ENCODE results near the gene NDEL1. TPM values are rescaled to one million over a fixed set of nuclear protein-coding genes. Genes with fewer than 3 reads are reported as not detected.

The NDEL1 gene
- total RNA-seq, 1 experiment from 2014 or later: 34.7 TPM

GRCh38 chr17:8387914-8388651 is 47.6 kb upstream of the NDEL1 start (continued):
- no peak for TF ChIP-seq FOXP4 (CRISPR knock-in tag; IDR thresholded peaks at IDR 0.05)
- no peak for TF ChIP-seq E2F4 (CRISPR knock-in tag; IDR thresholded peaks at IDR 0.05; ENCODE audit: borderline replicate concordance, low read depth)
- TF ChIP-seq TEAD4 (CRISPR knock-in tag; IDR thresholded peaks at IDR 0.05): no peak
- TF ChIP-seq USF1 (CRISPR knock-in tag; IDR thresholded peaks at IDR 0.05): no peak
- TF ChIP-seq IRF2 (CRISPR knock-in tag; IDR thresholded peaks at IDR 0.05; ENCODE audit: borderline replicate concordance, low read depth): no peak
- no peak for TF ChIP-seq ZSCAN18 (CRISPR knock-in tag; IDR thresholded peaks at IDR 0.05)
- TF ChIP-seq ERG (CRISPR knock-in tag; IDR thresholded peaks at IDR 0.05): no peak

GRCh38 chr17:8391711-8392110 is 44.0 kb upstream of the NDEL1 start:
- ATAC-seq: peak; percentile 23; the same call in 1 of the 2 replicates
- POLR2A ChIA-PET: interaction anchor here (0.6 kb wide), 1 partner anchor 940 kb away, joined by 5 read pairs; no protein-coding TSS in a partner anchor
- TF ChIP-seq SMAD3 (CRISPR knock-in tag; IDR thresholded peaks at IDR 0.05; ENCODE audit: borderline replicate concordance): no peak
- TF ChIP-seq ZBTB21 (CRISPR knock-in tag; IDR thresholded peaks at IDR 0.05; ENCODE audit: borderline replicate concordance): no peak
- TF ChIP-seq E2F5 (CRISPR knock-in tag; IDR thresholded peaks at IDR 0.05): no peak
- TF ChIP-seq NFATC4 (CRISPR knock-in tag; IDR thresholded peaks at IDR 0.05): no peak
- no peak for TF ChIP-seq AR (CRISPR knock-in tag; IDR thresholded peaks at IDR 0.05)
- TF ChIP-seq FOXJ3 (CRISPR knock-in tag; IDR thresholded peaks at IDR 0.05; ENCODE audit: borderline replicate concordance): no peak
- TF ChIP-seq USF2 (CRISPR knock-in tag; IDR thresholded peaks at IDR 0.05): no peak
- TF ChIP-seq ZNF232 (CRISPR knock-in tag; IDR thresholded peaks at IDR 0.05): no peak
- no peak for TF ChIP-seq EMX1 (CRISPR knock-in tag; IDR thresholded peaks at IDR 0.05)
- TF ChIP-seq RORB (CRISPR knock-in tag; IDR thresholded peaks at IDR 0.05): no peak
- no peak for TF ChIP-seq ZNF423 (CRISPR knock-in tag; IDR thresholded peaks at IDR 0.05)
- no peak for TF ChIP-seq CBFB (CRISPR knock-in tag; IDR thresholded peaks at IDR 0.05; ENCODE audit: low read depth)
- TF ChIP-seq AFF4 (CRISPR knock-in tag; IDR thresholded peaks at IDR 0.05; ENCODE audit: borderline replicate concordance): no peak

More at GRCh38 chr17:8391711-8392110, 44.0 kb upstream of the NDEL1 start:
- peaks cover 10% of the 10 kb centered on the region; the same call in 1 of the 2 replicates for H3K27me3 Mint-ChIP-seq (ENCODE audit: low read depth)
- no peaks in the 10 kb centered on the region for H3K9me3 Mint-ChIP-seq
- peaks cover 9% of the 10 kb centered on the region for H3K4me1 Mint-ChIP-seq
- no peak for DNase-seq (ENCODE audit: low spot score)
- no peak overlapping the region for H3K27ac Mint-ChIP-seq
- CTCF ChIA-PET: interaction anchor here (0.9 to 3.0 kb wide), 4 partner anchors 8 to 354 kb away, joined by 4 to 20 read pairs (median 8); partner anchors contain the start of gene KRABD2
- no peaks in the 10 kb centered on the region for H3K36me3 Mint-ChIP-seq
- H3K4me3 Mint-ChIP-seq: no peak overlapping the region

Measured in WTC11 (cell line).